GM18499 (cell line): ENCODE measurements around the gene CIAO3.
"Not testable (repeated sequence)": the region's sequence is repeated elsewhere in the genome, so short reads cannot be mapped to it uniquely, and the experiment has no call there.

Source experiments
- ATAC-seq: cut with Tn5 transposase; IDR thresholded peaks from one replicate; pipeline ENCODE4 v1.9.1; 2021; ENCODE audit warnings: moderate number of reproducible peaks; ENCODE audit not compliant: insufficient read depth, unreplicated experiment

CIAO3 gene

DNA sequence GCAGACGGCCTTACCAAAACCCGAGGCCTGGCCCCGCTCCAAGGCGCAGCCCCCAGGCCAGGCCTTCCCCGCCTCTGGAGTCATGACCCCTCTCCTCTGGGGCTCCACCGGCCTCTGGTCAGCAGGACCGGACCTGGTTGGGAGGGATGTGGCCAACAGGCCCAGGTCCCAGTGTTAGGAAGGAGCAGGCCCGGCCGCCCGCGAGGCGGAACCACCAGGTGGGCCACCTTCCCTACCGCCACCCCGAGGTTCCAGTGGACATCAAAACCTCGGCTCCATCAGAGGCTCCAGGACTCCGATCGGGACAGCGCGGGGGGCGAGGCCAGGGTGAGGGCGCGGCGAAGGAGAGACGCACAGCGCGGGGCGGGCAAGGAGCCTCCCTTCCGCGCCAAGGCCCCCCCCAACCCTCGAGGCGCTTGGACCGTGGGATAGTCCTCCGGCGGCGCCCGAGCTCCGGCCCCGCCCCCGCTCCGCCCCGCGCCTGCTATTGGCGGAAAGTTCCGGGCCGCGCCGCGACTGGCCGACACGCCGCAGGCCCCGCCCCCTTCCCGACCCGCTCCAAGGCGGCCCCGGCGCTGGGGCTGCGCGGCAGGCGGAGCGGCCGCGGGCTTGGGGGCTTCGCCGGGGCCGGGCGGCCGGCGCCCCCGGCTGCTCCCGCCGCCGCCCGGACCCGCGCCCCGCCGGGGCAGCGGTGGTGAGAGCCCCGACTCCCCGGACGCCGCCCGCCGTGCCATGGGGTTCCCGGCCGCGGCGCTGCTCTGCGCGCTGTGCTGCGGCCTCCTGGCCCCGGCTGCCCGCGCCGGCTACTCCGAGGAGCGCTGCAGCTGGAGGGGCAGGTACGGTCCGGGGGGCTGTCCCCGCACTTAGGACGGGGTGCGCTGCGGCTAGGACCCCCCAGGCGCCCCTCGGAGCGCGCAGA is 26.0 kb downstream of the CIAO3 start, which contains the start of gene METRN:
METRN (plus strand) TSS at position 561 of the 919 bp plus-strand sequence; CDS start at position 733, 172 bp downstream.
- ATAC-seq: no peak

DNA sequence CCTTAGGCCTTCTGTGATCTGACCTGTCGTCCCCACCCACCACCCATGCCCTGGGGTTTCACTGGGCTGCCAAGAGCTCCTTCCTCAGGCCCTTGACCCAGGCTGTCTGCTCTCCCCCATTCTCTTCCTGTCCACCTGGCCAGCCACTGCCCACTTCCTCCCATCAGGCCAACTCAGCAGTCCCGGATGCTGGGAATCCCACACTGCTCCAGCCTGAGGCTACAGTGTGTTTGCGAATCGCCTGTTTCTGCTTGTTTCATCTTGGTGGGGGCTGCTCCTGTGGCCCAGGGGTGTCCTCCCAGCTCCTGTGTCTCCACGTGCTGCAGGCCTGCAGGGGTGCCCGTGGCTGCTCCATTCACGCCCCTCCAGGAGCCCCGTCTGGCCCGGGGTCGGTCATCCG is 26.7 kb downstream of the CIAO3 start:
- ATAC-seq: no peak

DNA sequence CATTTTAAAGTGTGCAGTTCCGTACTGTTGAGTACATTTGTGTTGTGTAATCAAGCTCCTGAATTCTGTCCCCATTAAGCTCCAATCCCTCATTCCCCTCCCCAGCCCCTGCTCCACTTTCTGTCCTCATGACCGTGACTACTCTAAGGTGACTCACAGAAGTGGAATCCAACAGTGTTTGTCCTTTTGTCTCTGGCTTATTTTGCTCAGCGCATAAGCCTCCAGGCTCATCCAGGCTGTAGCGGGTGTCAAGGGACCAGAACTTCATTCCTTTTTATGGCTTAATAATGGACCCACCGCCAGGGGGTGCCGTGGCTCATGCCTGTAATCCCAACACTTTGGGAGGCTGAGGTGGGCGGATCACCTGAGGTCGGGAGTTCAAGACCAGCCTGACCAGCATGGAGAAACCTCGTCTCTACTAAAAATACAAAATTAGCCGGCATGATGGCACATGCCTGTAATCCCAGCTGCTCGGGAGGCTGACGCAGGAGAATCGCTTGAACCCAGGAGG is 28.0 kb downstream of the CIAO3 start:
- ATAC-seq: not testable (repeated sequence)

DNA sequence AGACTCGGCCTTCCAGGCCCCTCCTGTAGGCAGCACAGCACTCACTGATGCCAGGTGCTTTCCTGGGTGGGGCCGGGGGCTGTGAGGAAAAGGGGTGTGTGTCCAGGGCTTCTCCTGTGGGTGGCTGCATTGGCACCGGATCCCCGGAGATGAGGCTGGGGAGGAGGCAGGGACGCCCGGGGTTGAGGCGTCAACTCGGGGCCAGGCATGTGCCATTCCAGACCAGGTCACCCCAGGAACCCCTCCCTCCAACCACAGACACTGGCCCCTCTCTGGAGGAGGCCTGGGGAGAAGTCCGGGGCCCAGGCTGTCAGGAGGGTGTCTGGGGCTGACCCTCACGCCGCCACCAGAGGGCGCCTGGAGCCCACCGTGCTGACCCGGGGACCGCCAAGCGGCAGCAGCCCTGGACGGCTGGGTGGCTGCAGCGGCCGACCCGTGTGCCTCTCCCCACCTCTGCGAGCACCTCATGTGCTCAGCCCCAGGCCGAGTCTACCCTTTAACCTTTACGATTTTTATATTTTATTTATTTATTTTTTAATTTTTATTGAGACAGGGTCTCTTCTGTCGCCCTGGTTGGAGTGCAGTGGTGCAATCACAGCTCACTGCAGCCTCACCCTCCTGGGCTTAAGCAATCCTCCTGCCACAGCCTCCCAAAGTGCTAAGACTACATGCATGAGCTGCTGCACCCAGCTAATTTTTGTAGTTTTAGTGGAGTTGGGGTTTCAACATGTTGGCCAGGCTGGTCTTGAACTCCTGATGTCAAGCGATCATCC is 29.1 kb downstream of the CIAO3 start:
- ATAC-seq: no peak

DNA sequence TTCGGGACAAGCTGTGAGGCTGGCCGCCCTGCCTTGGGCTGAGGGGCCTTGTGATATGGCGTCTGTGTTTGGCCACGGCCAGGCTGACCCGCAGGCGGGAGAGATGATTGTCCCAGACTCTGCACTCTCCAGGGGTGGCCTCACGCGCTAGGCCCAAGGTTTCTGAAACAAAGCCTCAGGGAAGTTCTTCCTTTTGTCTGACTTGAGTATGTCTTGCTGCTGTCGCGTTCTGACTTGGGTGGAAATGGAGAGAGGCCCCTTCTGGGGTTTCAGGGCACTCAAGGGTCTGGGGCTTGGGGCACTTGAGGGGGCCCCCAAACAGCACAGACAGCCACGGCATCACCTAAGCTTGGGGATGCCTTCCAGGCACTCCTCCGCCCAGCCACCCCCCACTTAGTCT is 29.7 kb downstream of the CIAO3 start:
- ATAC-seq: no peak

DNA sequence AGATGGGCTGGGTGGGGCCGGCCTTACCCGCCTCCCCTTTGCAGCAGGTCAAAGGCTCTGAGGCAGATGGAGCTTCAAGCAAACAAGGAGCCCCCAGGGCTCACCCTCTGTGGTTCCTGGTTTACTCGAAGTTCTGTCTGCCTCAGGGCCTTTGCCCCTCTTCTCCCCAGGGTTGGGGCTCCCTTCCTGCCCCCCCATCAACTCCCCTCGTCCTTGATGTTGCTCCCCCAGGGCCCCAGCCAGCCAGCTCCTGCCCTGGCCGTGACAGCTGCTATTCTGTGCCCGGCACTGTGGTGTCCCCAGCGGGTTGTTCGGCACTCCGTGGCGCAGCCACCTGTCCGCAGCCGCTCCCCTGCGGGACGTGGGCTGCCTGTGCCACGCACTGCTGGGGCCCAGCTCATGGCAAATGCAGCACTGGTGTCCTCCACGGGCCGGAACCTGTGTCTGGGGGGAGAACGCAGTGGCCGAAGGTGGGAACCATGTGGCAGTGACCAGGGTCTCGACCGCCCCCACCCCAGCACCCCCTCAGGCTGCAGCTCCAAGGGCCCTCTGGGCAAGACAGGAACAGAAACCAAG is 30.2 kb downstream of the CIAO3 start:
- ATAC-seq: no peak

DNA sequence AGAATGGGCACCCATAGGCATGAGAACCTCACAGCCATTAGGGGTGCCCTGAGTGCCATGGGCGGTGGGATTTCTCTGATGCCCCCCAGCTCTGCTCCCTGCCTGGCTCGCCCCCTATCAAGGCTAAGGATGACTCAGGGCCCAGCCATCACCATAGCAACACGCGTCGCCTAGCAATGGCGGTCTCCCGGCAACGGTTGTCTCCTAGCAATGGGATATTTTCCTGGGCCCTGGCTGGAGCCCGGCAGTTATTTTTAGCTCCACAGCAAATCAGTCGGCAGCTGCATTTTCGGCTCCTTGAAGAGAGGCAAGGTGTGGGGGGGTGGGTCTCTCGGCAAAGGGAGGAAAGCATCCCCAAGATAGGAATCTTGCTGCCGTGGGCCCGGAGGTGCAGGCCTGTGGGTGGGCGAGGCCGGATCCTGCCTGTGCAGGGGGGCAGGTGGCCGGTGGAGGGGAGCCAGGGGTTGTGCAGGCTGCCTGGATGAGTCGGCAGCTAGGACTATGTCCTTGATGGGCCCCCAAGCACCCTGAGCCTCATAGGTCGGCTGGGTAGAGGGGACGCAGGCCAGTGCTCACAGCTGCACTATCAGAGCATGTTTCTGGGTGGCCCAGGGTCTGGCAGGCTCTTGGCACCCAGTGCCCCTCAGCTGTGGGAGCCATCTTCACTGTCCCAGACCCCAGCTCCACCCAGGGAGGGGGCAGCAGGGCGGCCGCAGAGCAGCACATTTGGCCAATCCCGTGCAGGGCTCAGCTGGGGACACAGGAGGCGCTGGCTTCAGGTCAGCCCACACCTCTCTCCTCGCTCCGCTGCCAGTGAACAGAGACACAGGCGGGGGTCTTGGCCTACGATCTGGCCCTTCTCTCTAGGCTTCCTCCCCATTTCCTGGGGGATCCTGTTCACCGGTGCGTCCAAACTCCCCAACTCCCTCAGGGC is 31.0 kb downstream of the CIAO3 start:
- no peak for ATAC-seq

DNA sequence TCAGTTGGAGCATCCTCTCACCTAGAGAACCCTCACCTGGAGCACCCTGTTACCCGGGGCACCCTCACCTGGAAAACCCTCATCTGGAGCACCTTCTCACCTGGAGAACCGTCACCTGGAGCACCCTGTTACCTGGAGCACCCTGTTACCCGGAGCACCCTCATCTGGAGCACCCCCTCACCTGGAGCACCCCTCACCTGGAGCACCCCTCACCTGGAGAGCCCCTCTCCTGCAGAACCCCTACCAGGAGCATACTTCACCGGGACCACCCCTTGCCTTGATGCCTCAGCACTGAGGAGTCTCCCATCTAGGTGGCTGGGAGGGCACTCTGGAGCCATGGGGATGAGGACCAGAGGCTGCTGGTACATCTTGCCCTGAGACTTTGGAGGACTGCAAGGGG is 31.8 kb downstream of the CIAO3 start:
- ATAC-seq: no peak

DNA sequence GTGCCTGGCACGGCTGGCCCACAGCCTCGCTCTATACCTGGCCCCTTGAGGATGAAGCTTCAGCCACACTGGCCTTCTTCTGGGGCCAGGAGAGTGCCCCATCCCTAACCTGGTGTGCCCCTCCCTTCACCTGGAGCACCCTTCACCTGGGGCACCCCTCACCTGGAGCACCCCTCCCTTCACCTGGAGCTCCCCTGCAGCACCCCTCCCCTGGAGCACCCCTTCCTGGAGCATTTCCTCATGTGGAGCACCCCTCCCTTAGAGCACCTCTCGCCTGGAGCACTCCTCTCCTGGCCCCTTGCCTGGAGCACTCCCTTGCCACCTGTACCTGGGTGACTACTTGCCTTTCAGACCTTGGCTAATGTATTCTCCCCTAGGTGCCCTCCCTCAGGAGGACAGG is 32.8 kb downstream of the CIAO3 start:
- no peak for ATAC-seq

DNA sequence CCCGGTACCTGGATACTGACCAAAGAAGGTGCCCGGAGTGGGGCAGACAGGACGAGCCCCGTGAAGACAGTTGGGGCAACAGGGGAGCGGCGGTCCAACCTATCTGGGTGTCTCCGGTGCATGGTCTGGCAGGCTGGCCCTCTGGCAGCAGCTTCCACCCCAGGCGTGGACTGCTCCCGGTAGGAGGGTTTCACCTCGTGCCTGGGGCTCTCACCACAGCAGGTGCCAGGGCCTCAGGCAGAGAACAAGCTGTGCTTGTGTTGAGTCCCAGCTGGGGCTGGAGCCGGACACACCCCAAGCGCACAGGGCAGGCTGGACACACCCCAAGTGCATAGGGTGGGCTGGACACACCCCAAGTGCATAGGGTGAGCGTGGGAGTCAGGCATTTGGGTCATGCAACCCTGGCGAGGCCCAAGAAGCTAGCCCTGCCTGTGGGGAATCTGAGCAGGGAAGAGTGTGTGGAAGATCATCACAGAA is 33.7 kb downstream of the CIAO3 start:
- no peak for ATAC-seq

DNA sequence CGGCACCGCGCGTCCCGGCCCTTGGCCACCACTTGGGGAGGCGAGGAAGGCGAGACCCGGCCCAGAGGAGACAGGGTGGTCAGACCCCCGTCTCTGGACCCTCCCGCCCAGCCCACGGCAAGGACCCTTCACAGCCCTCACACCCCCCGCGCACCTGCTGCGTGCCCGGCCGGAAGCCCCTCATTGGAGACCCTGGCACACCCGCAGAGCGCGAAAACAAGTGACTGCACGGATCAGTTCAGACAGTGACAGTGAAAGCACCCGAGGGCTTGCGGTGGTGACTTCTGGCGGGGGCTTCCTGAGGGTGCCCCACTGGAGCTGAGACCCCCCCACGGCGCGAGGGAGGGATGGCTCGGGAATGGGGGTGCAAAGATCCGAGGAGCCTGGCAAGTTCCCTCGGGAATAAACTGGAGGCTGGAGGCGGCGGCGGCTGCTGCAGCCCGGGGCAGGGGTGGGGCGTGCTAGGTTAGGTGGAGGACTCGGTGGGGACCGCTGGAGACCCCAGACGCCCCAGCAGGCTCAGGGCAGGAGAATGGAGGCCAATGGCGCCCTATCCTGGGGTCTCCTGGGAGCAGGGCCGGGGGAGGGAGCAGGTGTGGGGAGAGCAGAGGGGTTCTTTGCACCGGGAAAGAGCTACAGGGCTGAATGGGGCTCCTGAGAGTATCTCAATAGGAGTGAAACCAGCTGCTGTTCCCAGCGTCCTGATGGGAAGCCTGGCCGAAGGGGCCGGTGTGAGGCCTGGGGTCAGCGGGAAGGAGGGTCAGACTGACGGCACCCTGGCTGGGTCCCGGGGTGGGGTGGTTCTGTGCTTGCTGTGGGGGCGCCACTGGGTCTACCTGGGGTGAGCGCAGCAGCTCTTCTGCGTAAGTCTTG is 34.4 kb downstream of the CIAO3 start:
- no peak for ATAC-seq

DNA sequence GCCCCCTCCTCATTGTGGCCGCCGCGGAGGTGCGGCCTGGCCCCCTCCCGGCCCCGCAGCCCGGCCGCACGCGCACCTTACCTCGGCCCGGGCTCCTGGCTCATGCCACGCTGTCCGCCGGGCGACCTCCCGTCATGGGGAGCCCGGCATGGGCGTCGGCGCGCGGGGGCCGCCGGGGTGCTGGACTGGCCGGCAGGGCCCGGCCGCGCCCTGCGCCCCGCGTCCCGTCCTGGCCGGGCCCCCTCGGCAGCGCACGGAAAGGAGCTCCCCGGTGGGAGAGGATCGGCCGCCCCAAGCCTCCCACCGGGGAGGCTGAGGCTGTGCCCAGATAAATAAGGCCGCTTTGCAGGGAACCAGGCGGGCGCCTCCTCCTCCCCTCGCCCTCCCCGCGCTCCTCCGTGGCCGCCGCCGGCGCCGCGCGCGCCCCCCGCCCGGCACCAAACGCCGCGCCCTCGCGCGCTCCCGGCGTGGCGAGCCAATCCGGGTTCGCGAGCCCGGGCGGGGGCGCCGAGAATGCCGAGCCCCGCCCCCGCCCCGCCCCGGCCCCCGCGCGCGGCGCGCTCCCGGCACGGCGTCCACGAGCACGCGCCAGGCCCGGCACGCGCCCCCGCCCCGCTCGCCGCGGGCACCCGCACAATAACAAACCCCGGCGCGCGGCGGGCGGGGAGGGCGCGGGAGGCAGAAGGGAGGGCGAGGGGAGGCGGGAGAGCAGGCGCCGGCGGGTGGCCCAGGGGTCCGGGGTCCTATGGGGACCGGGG is 35.2 kb downstream of the CIAO3 start, which contains the start of gene FBXL16:
FBXL16 (minus strand) TSS at position 371 of the 758 bp plus-strand sequence. CDS start 8,396 bp downstream, outside the sequence.
- ATAC-seq: no peak

DNA sequence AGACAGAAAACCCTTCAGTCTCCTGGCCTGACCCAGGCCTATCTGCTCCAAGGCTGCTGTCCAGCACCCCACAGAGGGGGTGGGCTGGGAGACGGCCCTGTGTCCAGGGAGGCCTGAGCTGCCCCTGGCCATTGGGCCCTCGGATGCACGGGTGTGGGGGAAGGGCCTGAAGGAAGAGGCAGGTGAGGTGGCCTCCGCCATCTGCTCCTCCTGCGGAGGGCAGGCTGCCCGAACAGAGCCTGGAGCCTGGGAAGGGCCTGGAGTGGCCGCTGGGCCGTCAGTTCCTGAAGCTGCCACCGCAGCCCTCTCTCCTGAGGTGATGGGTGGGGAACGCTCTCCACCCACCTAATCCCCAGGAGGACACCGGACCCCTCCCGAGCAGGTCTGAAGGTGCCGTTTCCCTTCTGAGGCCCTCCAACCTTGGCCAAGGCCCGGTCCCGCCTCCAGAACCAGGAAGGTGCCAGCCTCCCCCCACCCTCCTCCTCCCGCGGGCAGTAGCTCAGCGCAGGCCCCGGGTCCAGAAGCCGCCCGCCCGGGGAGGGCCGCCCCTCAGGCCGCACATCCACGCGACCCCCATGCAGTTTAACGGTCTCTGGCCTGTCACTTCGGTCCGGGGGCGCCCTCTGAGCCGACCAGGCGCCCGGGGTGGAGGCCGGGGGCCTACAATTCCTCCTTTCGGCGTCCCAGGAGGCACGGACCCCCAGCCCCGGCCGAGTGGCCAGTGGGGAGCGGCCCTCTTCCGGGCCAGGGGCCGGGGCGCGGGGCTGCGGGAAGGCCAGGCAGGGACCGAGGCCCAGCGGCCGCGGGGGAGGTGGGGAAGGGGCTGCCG is 36.0 kb downstream of the CIAO3 start:
- no peak for ATAC-seq

DNA sequence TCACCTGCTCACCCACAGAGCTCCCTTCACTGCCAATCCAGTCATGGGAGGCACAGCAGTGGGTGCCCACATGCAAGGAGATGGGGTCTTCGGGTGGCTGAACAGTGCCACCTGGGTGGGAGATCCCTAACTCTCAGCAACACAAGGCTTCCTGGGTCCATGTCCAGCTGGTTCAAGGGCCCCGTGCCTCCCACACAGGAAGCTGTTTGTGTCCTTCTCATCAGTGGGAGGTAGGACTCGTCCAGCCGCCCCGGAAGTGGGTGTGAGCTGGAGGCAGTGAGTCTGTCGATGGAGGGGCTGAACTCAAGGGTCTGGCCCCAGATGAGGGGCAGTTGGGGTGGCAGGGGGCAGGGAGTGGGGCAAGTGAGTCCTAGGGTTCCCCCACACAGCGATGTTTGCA is 36.8 kb downstream of the CIAO3 start:
- ATAC-seq: no peak

DNA sequence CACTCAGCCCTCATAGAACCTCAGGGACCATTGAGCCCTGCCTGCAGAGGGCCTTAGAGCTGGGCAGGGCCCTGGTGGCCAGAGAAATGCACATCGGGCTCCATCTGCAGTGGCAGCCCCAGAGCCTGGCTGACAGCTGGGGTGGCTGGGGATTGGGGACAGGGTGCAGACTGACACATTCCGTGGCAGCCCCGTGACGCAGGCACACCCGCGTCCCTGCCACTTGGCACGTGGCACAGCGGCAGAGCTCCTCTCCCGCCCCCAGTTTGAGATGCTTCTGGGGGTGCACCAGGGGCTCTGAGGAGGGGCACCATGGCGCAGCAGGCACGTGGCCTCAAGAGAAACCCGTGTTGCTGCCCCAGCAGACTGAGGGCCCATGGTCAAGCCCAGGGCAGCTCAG is 37.4 kb downstream of the CIAO3 start:
- ATAC-seq: no peak

DNA sequence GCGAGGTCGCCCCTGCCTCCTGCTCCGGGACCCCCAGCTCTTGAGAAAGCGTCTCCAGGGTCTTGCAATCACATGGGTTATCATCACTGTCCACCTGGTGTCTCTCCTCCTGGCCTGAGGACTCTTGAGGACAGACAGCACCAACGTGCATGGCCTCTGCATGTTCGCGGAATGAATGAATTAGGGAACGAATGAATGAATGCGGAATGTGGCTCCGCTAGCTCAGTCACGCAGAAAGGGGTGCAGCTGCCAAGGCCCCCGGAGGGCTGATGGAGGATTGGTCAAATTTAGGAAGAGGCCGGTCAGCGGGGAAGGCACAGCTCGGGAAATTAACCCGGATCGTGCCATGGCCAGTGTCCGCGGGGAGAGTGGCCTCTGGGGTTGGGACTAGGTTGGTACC is 38.5 kb downstream of the CIAO3 start:
- ATAC-seq: no peak
